Ishikawa (cell line): Measurements from ENCODE around the gene SATB2.

Experiments used
- CEBPB ChIP-seq: IDR thresholded peaks from 2 replicates; pipeline ENCODE4 v1.6.1; 2012
- CREB1 ChIP-seq: IDR thresholded peaks from 2 replicates; pipeline ENCODE4 v1.6.1; 2012; ENCODE audit warnings: low read depth
- EGR1 ChIP-seq: IDR thresholded peaks from 2 replicates; pipeline ENCODE4 v1.6.1; 2012
- EP300 ChIP-seq: IDR thresholded peaks from 2 replicates; pipeline ENCODE4 v1.6.1; 2012; ENCODE audit warnings: borderline replicate concordance
- FOXM1 ChIP-seq: IDR thresholded peaks from 2 replicates; pipeline ENCODE4 v1.6.1; 2012; ENCODE audit warnings: low read depth, borderline replicate concordance
- NFIC ChIP-seq: IDR thresholded peaks from 2 replicates; pipeline ENCODE4 v1.6.1; 2012
- RAD21 ChIP-seq: IDR thresholded peaks from 2 replicates; pipeline ENCODE4 v1.6.1; 2012; ENCODE audit warnings: low read depth
- REST ChIP-seq: IDR thresholded peaks from 2 replicates; pipeline ENCODE4 v1.6.1; 2012; ENCODE audit warnings: low read depth, mild to moderate bottlenecking
- TAF1 ChIP-seq: IDR thresholded peaks from 2 replicates; pipeline ENCODE4 v1.6.1; 2012; ENCODE audit warnings: low read depth, mild to moderate bottlenecking
- TCF12 ChIP-seq: IDR thresholded peaks from 2 replicates; pipeline ENCODE4 v1.6.1; 2012; ENCODE audit warnings: low read depth
- TEAD4 ChIP-seq: IDR thresholded peaks from 2 replicates; pipeline ENCODE4 v1.6.1; 2012
- USF1 ChIP-seq: IDR thresholded peaks from 2 replicates; pipeline ENCODE4 v1.6.1; 2012
- YY1 ChIP-seq: IDR thresholded peaks from 2 replicates; pipeline ENCODE4 v1.6.1; 2012; ENCODE audit warnings: low read depth
- ZBTB7A ChIP-seq: IDR thresholded peaks from 2 replicates; pipeline ENCODE4 v1.6.1; 2012; ENCODE audit warnings: low read depth
- TF ChIP-seq, protein P1 (sequence below): IDR thresholded peaks from 2 replicates; pipeline ENCODE4 v1.6.1; 2012

SATB2 gene

GRCh38 chr2:199344012-199344411, 113.7 kb downstream of the SATB2 start:
- no peak for TF ChIP-seq TAF1
- TF ChIP-seq TEAD4, result no peak

- TF ChIP-seq USF1 (no peak), REST (no peak), ZBTB7A (no peak), EGR1 (no peak), TCF12 (no peak), RAD21 (no peak), FOXM1 (no peak), CEBPB (no peak), TEAD4 (no peak)
- TF ChIP-seq, protein P1, sequence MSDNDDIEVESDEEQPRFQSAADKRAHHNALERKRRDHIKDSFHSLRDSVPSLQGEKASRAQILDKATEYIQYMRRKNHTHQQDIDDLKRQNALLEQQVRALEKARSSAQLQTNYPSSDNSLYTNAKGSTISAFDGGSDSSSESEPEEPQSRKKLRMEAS, result no peak
Measured at GRCh38 chr2:199342334-199342733, 115.4 kb downstream of the SATB2 start.

DNA sequence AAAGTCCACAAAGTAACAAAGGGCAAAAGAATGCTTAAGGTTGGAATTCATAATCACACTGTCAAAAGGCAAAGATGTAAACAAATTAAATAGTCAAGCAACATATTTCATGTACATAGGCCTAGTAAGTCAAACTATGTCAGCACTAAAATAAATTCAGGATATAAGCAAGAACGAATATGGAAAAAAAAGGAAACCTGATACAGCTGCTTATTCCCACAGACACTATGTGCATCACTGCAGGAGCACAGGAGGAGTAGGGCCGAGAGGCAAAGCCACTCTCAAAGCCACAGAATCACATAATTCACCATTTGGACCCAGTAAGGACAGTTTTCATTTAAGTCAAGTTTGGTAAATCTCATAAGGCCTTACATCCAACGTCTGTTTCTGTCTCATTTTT, 116.6 kb downstream of the SATB2 start:
- TF ChIP-seq CEBPB (no peak), FOXM1 (no peak), CREB1 (no peak), EGR1 (no peak), NFIC (no peak), EP300 (no peak), TAF1 (no peak), YY1 (no peak), RAD21 (no peak), ZBTB7A (no peak), TCF12 (no peak)
- TF ChIP-seq, protein P1, result no peak

GRCh38 chr2:199339891-199340605, 117.7 kb downstream of the SATB2 start:
- no peak for TF ChIP-seq USF1
- no peak for TF ChIP-seq EGR1
- no peak for TF ChIP-seq RAD21
- no peak for TF ChIP-seq EP300
- no peak for TF ChIP-seq ZBTB7A
- no peak for TF ChIP-seq REST
- TF ChIP-seq TEAD4, result no peak
- TF ChIP-seq TAF1, result no peak
- no peak for TF ChIP-seq YY1
- no peak for TF ChIP-seq CREB1
- TF ChIP-seq FOXM1, result no peak
- TF ChIP-seq CEBPB, result no peak
- no peak for TF ChIP-seq NFIC
- TF ChIP-seq, protein P1, result no peak
- TF ChIP-seq TCF12, result no peak

GRCh38 chr2:199336546-199336945, 121.2 kb downstream of the SATB2 start:
- TF ChIP-seq NFIC, result no peak

GRCh38 chr2:199335502-199335901, 122.2 kb downstream of the SATB2 start:
- TF ChIP-seq EP300 (no peak), TCF12 (no peak), CREB1 (no peak), TAF1 (no peak), CEBPB (no peak), REST (no peak), EGR1 (no peak), YY1 (no peak), RAD21 (no peak), NFIC (no peak), ZBTB7A (no peak), FOXM1 (no peak), USF1 (no peak), TEAD4 (no peak)
- TF ChIP-seq, protein P1, result no peak
